Measurements from ENCODE around the gene NCS1.

GRCh38 chr9:130159057-130159456 is 13.1 kb upstream of the NCS1 start:
- TF ChIP-seq, protein P1, sequence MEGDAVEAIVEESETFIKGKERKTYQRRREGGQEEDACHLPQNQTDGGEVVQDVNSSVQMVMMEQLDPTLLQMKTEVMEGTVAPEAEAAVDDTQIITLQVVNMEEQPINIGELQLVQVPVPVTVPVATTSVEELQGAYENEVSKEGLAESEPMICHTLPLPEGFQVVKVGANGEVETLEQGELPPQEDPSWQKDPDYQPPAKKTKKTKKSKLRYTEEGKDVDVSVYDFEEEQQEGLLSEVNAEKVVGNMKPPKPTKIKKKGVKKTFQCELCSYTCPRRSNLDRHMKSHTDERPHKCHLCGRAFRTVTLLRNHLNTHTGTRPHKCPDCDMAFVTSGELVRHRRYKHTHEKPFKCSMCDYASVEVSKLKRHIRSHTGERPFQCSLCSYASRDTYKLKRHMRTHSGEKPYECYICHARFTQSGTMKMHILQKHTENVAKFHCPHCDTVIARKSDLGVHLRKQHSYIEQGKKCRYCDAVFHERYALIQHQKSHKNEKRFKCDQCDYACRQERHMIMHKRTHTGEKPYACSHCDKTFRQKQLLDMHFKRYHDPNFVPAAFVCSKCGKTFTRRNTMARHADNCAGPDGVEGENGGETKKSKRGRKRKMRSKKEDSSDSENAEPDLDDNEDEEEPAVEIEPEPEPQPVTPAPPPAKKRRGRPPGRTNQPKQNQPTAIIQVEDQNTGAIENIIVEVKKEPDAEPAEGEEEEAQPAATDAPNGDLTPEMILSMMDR (IDR thresholded peaks at IDR 0.05): no peak
- TF ChIP-seq POLR2A (IDR thresholded peaks at IDR 0.05; ENCODE audit: low read depth): no peak

Measured in esophagus muscularis mucosa (tissue), 3 donors.